Spinal cord (tissue), 10 donors: ENCODE measurements around the gene ASXL3. TPM values are rescaled to one million over a fixed set of nuclear protein-coding genes. Genes with fewer than 3 reads are reported as not detected.
A peak's percentile ranks its signal among the peaks of the same experiment; 100 is the strongest.

ENCODE experiments used
- DNase-seq, 6 donors: peaks; one replicate each; pipeline versions ENCODE4 v3.0.0 to v3.0.0-alpha.2; 2013 to 2015; ENCODE audit warnings: low spot score in 6 of 6, low read depth in 4 of 6
- H3K27ac ChIP-seq: one replicate; pipeline ENCODE4 v1.5.1; 2013; ENCODE audit warnings: low read depth, low read length, control low read depth
- H3K27me3 ChIP-seq: one replicate; pipeline ENCODE4 v1.6.1; 2013; ENCODE audit warnings: low read length; ENCODE audit not compliant: control insufficient read depth, insufficient read depth
- H3K36me3 ChIP-seq: one replicate; pipeline ENCODE4 v1.6.1; 2013; ENCODE audit warnings: low read length; ENCODE audit not compliant: control insufficient read depth, insufficient read depth
- H3K4me1 ChIP-seq: one replicate; pipeline ENCODE4 v1.6.1; 2013; ENCODE audit warnings: low read length; ENCODE audit not compliant: control insufficient read depth, insufficient read depth
- H3K4me3 ChIP-seq: one replicate; pipeline ENCODE4 v1.5.1; 2013; ENCODE audit warnings: low read depth, low read length, control low read depth
- H3K9me3 ChIP-seq: one replicate; pipeline ENCODE4 v1.6.1; 2013; ENCODE audit warnings: low read length; ENCODE audit not compliant: control insufficient read depth, insufficient read depth
- WGBS: methylation state at CpG from one replicate; pipeline ENCODE4 v1.1.5; 2013; ENCODE audit warnings: missing lambda C conversion rate; ENCODE audit not compliant: insufficient coverage; 5-methylcytosine and 5-hydroxymethylcytosine counted together
- polyA plus RNA-seq, 2 donors: library from polyadenylated mRNA; unstranded; fragments of 120-200 nt; gene quantifications; one replicate each; pipeline ENCODE4 v1.2.1, GENCODE V29; 2013; ENCODE audit not compliant: insufficient read length in 2 of 2
- total RNA-seq, 2 donors: library from RNA; depleted of rRNA in 1 of 2; stranded (reverse); fragments of 120-200 nt in 1 of 2; fragments of >200 nt in 1 of 2; gene quantifications; one replicate each; pipeline versions ENCODE4 v1.2.3 to v1.2.4, GENCODE V29; 2013 to 2014
- donor health status: healthy.

The ASXL3 gene
- total and polyA plus RNA-seq, 4 donors: 12.1 to 34.2 (median 22.7) TPM

DNA sequence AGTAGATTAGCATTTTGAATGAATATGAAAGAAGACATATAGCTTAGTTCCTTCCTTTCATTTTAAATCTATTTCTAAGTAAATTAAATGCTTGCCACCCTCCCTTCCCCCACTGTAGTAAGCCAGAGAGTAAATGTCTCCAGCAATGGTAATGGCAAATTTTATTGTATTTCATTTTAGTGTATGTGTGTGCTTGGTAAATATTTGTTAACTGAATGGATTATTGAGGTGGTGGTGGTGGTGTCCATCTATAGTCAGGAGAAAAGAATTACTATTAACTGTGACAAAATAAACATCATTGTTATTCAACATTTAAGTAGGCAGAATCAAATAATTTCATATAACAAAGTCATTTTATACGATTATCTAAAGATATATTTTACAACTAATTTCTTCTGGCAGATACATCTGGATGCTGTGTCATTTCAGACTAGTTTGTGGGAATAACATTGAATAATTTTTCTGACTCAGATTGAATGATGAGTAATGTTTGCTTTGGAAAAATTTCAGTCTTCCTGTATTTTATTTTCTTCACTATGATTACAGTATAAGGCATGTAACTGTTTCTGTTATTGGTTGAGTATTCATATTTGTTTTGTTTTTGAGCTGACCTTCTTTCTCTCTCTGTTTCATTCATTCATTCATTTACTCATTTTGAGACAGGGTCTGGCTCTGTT, 18.3 kb downstream of the ASXL3 start:
- H3K36me3 ChIP-seq: no peaks in the 10 kb centered on the region

DNA sequence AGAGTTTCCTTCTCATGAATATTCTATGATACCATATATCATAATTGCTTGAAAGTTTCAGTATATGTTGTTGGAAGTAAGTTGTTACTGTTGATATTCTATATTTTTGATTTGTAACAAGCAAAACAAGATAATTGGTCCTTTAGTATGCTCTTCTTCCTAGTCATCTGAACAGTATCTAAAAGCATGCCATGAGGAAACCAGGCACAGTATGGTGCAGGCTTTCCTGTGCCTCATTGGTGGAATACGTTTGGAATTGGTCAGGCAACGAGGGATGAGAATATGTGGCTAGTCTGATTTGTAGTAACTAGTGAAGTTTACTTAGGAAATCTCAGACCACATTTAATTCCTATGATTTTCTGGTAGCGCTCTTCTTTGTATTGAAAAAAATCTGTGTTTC, 22.8 kb downstream of the ASXL3 start:
- Histone ChIP-seq H3K4me3 (no peak overlapping the region), H3K9me3 (no peaks in the 10 kb centered on the region), H3K27ac (no peak overlapping the region), H3K4me1 (no peaks in the 10 kb centered on the region), H3K27me3 (no peaks in the 10 kb centered on the region), H3K36me3 (no peaks in the 10 kb centered on the region)
- no peak for DNase-seq
- no CpG with 5 or more reads among the region's 3 CpGs for WGBS

More for the DNA sequence above, 18.3 kb downstream of the ASXL3 start:
- DNase-seq: no peak
- Histone ChIP-seq H3K4me3 (no peak overlapping the region), H3K9me3 (no peaks in the 10 kb centered on the region), H3K27me3 (no peaks in the 10 kb centered on the region), H3K4me1 (no peaks in the 10 kb centered on the region), H3K27ac (no peak overlapping the region)
- WGBS: no CpG with 5 or more reads among the region's 1 CpG

DNA sequence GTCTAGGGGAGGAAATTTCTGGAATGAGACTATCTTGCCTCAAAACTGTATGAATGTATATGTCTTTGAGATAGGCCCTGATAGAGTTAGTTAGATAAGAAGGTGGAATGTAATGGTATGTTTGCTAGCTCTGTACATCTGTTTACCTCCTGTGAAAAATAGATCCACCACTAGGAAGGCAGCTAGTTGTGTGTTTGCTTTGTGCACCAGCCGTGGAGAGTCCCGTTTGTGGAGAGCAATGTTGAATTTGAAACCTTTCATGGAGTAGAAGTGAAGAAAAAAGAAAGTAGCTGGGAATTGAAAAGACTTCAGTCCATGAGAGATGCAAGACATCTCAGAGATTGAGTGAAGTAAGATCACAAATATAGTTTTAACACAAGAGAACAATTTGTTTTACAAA, 25.4 kb downstream of the ASXL3 start:
- no peaks in the 10 kb centered on the region for H3K9me3 ChIP-seq
- DNase-seq: no peak
- no peak overlapping the region for H3K4me3 ChIP-seq
- no peaks in the 10 kb centered on the region for H3K4me1 ChIP-seq
- no peaks in the 10 kb centered on the region for H3K27me3 ChIP-seq
- H3K36me3 ChIP-seq: no peaks in the 10 kb centered on the region
- WGBS: no CpG with 5 or more reads among the region's 2 CpGs
- H3K27ac ChIP-seq: no peak overlapping the region

DNA sequence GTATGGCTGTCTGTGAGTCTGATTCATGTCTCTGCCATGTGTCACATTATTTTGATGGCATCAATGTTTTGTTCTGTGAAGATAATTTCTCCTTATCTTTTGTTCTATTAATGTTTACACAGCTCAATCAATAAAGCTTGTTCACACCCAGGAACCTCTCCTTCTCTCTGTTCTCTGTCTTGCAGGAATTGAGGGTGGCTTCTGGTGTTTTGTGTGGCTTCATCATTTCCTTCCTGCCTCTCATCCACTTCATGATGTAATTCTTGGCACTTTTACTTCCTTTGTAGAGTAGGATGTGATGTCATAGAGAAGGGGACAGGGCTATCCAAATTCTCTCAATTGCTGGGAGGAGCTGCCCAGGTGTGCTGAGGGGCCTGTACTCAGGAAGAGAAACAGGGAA, 27.2 kb downstream of the ASXL3 start:
- Histone ChIP-seq H3K9me3 (no peaks in the 10 kb centered on the region), H3K4me1 (no peaks in the 10 kb centered on the region), H3K4me3 (no peak overlapping the region), H3K27ac (no peak overlapping the region), H3K27me3 (no peaks in the 10 kb centered on the region), H3K36me3 (no peaks in the 10 kb centered on the region)
- DNase-seq: no peak

DNA sequence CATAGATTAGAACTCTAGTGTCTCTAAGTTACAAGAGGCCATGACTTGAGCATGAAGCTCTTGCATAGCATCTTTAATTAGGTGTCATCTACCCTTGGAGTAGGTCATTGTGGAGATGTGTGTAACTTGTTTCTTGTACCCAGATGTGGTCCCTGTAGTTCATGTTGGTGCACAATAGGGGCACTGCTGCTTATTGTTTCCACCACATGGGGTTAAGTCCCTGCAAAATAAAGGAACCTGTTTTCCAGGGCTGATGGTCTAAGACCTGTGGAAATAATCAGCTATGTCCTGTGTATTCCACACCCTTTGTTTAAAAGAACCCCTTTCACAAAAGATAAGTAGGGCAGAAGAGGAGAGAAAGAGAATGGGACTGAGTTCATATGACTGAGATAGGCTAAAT, 28.6 kb downstream of the ASXL3 start:
- H3K4me1 ChIP-seq: no peaks in the 10 kb centered on the region
- H3K36me3 ChIP-seq: no peaks in the 10 kb centered on the region
- no peaks in the 10 kb centered on the region for H3K27me3 ChIP-seq
- H3K4me3 ChIP-seq: no peak overlapping the region
- no peaks in the 10 kb centered on the region for H3K9me3 ChIP-seq
- H3K27ac ChIP-seq: no peak overlapping the region
- DNase-seq: no peak

DNA sequence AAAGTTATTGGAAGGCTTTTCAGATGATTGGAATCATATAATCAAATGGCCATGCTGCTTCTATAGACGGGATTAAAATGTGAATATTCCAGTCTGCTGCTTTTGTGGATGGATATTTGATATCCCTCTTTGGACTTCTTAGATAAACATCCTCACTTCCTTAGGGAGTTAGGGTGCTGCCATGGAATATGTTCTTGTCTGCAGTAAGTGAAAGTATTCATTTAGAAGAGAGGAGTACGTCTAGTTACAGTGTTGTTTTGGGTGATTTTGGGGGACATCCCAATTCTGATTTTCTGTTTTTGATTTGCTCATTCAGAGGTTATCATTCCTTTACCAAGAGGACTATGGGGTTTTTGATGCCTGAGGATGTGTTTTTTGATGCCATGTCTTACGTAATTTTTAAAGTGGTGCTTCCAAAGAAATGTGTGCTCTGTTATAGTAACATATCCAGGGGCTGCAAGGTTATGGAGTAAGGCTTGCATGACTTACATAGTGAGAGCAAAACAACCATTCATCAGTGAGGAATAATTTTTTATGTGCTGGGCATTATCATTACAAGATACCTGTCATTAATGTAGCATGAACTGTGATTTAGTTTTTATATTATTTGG, 33.6 kb downstream of the ASXL3 start:
- 45% methylated on average over 2 of the region's 3 CpGs for WGBS
- H3K36me3 ChIP-seq: no peaks in the 10 kb centered on the region
- no peak overlapping the region for H3K27ac ChIP-seq
- no peaks in the 10 kb centered on the region for H3K9me3 ChIP-seq
- no peak overlapping the region for H3K4me3 ChIP-seq
- no peaks in the 10 kb centered on the region for H3K4me1 ChIP-seq
- no peaks in the 10 kb centered on the region for H3K27me3 ChIP-seq
- no peak for DNase-seq

DNA sequence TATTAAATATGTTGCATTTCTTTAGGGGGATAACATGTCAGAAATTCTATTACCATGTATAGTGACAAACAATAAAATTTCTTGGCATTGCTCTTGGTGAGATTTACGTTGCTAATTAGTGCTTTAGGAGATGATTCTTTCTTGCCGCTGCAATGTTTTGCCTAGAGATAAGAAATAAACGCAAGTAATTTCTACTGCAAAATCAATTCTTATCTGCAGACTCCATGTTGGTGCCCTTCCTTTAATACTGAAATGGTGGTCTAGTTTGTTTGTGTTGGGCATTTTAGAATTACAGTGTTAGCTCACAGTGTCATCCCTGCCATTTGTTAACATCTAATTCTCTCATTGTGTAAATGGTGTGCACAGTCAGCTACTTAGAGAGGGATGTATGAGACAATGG, 34.6 kb downstream of the ASXL3 start:
- no CpG with 5 or more reads among the region's 3 CpGs for WGBS
- no peak overlapping the region for H3K27ac ChIP-seq
- H3K27me3 ChIP-seq: no peaks in the 10 kb centered on the region
- no peaks in the 10 kb centered on the region for H3K9me3 ChIP-seq
- H3K4me3 ChIP-seq: no peak overlapping the region
- no peaks in the 10 kb centered on the region for H3K4me1 ChIP-seq
- H3K36me3 ChIP-seq: no peaks in the 10 kb centered on the region
- peak in 3 of 6 donors; percentile 7 to 66 (median 17) for DNase-seq

DNA sequence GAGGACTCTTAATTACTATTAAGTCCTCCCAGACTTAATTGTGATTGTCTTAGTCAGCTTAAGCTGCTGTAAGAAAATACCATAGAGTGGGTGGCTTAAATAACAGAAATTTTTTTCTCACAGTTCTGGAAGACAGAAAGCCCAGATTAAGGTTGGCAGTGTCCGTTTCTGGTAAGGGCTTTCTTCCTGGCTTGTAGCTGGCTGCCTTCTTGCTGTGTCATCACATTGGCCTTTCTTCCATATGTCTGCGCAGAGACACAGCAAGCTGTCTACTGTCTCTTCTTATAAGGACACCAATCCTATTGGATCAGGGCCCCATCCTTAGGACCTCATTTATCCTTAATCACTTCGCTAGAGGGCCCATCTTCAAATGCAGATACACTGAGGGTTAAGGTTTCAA, 38.5 kb downstream of the ASXL3 start:
- no peak for DNase-seq
- Histone ChIP-seq H3K27ac (no peak overlapping the region), H3K9me3 (no peaks in the 10 kb centered on the region), H3K27me3 (no peaks in the 10 kb centered on the region), H3K4me3 (no peak overlapping the region), H3K36me3 (no peaks in the 10 kb centered on the region), H3K4me1 (no peaks in the 10 kb centered on the region)
- WGBS: 63% methylated on average over 1 of the region's 3 CpGs

DNA sequence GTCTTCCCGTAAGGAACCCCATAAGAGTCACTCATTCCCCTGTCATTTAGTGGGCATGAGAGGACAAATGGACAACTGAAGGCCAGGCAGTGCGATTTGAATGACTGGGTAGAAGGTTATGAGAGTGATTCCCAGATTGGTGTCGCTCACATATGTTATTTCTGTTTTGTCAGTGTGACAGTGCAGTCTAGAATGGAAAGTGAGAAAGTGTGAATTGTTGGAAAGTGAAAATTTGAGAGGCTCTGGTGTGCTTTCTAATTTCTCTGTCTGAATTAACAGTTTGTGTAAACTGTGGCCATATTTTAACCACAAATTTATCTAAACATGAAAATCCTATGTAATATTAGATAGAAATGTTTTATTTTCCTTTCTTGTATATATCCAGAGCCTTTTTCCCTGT, 49.1 kb downstream of the ASXL3 start:
- Histone ChIP-seq H3K27ac (no peak overlapping the region), H3K27me3 (no peaks in the 10 kb centered on the region), H3K36me3 (no peaks in the 10 kb centered on the region), H3K4me1 (no peaks in the 10 kb centered on the region), H3K4me3 (no peak overlapping the region), H3K9me3 (no peaks in the 10 kb centered on the region)
- WGBS: 93% methylated on average over 3 of the region's 3 CpGs
- DNase-seq: no peak

DNA sequence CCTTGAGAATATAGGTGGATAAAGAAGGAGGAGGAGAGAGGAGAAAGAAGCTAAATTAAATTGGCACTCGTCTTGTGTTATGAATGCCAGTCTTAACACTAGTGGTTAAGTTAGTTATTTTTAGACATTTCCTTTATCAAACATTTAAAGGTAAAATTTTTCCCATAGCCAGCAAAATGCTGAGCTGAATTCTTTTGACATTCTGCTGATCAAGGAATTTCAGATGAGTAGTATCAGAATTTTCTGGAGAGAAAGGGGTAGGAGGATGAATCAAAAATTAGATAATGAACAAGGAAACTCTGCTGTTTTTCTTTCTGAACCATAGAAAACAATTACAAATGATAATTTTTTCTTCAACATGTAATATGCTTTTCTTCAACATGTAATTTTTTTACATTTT, 52.5 kb downstream of the ASXL3 start:
- H3K27me3 ChIP-seq: no peaks in the 10 kb centered on the region
- H3K4me1 ChIP-seq: no peaks in the 10 kb centered on the region
- DNase-seq: no peak
- H3K4me3 ChIP-seq: no peak overlapping the region
- H3K27ac ChIP-seq: no peak overlapping the region
- no CpG with 5 or more reads among the region's 1 CpG for WGBS
- no peaks in the 10 kb centered on the region for H3K36me3 ChIP-seq
- no peaks in the 10 kb centered on the region for H3K9me3 ChIP-seq
